ENCODE measurements around the gene HS3ST3A1. TPM values are rescaled to one million over a fixed set of nuclear protein-coding genes. Genes with fewer than 3 reads are reported as not detected.

The HS3ST3A1 gene
- total RNA-seq, 2 donors from 2014 or later = not detected

- H3K9me3 ChIP-seq = no peaks in the 10 kb centered on the region
- TF ChIP-seq CTCF (IDR thresholded peaks at IDR 0.05) = no peak
- H3K4me3 ChIP-seq = no peak overlapping the region
- no peaks in the 10 kb centered on the region for H3K27me3 ChIP-seq
- ATAC-seq (no peak), DNase-seq (no peak)
- WGBS, 2 donors = 75 to 77% methylated on average over 8 of the region's 8 CpGs
- intact Hi-C loops (cut with DNase I) = no loop called here
- H3K36me3 ChIP-seq (replicated peaks in 1 of 2; ENCODE audit: insufficient read depth in 1 of 2, low read depth in 2 of 2) = no peaks in the 10 kb centered on the region
- no peak overlapping the region for H3K27ac ChIP-seq
- H3K4me1 ChIP-seq = peaks cover 10% of the 10 kb centered on the region
Observed at GRCh38 chr17:13513039-13513405, 88.7 kb downstream of the HS3ST3A1 start.

DNA sequence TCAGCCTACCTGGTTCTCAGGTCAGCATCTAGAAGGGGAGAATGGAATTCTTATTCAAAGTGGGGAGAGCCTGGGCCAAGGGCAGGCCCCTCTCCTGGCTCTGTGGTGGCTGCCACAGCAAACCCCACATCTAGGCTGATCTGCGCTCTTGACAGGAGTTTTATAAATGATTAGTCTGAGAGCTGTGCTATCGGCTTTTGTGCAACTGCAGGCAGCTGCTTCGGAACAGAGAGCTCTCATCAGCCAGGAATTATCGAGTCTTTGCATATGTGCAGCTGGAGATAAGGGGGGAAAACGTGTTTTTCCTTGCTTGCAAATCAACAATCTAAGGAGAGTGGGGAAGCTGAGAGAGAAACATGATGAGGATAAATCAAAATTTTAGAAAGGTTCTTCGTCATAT, 91.7 kb downstream of the HS3ST3A1 start:
- Histone ChIP-seq H3K36me3 (replicated peaks in 1 of 2; ENCODE audit: insufficient read depth in 1 of 2, low read depth in 2 of 2) (no peaks in the 10 kb centered on the region), H3K27me3 (no peaks in the 10 kb centered on the region), H3K27ac (no peak overlapping the region), H3K9me3 (no peaks in the 10 kb centered on the region), H3K4me1 (peaks cover 10% of the 10 kb centered on the region), H3K4me3 (no peak overlapping the region)
- TF ChIP-seq CTCF (IDR thresholded peaks at IDR 0.05) = no peak
- no peak for TF ChIP-seq POLR2A (IDR thresholded peaks at IDR 0.05)
- no peak for ATAC-seq
- intact Hi-C loops (cut with DNase I) = no loop called here
- WGBS, 2 donors = 6 to 7% methylated on average over 6 of the region's 6 CpGs
- DNase-seq = peak in 1 of 4 donors; percentile 6

- Histone ChIP-seq H3K9me3 (no peaks in the 10 kb centered on the region), H3K27me3 (no peaks in the 10 kb centered on the region), H3K27ac (no peak overlapping the region), H3K4me1 (peaks cover 10% of the 10 kb centered on the region), H3K4me3 (no peak overlapping the region), H3K36me3 (replicated peaks in 1 of 2; ENCODE audit: insufficient read depth in 1 of 2, low read depth in 2 of 2) (no peaks in the 10 kb centered on the region)
- ATAC-seq (no peak), DNase-seq (no peak)
- intact Hi-C loops (cut with DNase I) = no loop called here
- WGBS, 2 donors = 49 to 61% methylated on average over 3 of the region's 3 CpGs
- TF ChIP-seq CTCF (IDR thresholded peaks at IDR 0.05) (no peak), POLR2A (IDR thresholded peaks at IDR 0.05) (no peak)
Observed at GRCh38 chr17:13509527-13509926, 92.2 kb downstream of the HS3ST3A1 start.

- TF ChIP-seq CTCF (IDR thresholded peaks at IDR 0.05) (no peak), POLR2A (IDR thresholded peaks at IDR 0.05) (no peak)
- Histone ChIP-seq H3K4me1 (peaks cover 10% of the 10 kb centered on the region), H3K27me3 (no peaks in the 10 kb centered on the region), H3K36me3 (replicated peaks in 1 of 2; ENCODE audit: insufficient read depth in 1 of 2, low read depth in 2 of 2) (no peaks in the 10 kb centered on the region), H3K4me3 (no peak overlapping the region), H3K9me3 (no peaks in the 10 kb centered on the region), H3K27ac (no peak overlapping the region)
- WGBS, 2 donors = 62 to 65% methylated on average over 2 of the region's 2 CpGs
- DNase-seq (no peak), ATAC-seq (no peak)
- intact Hi-C loops (cut with DNase I) = no loop called here
Observed at GRCh38 chr17:13508896-13509295, 92.8 kb downstream of the HS3ST3A1 start.

DNA sequence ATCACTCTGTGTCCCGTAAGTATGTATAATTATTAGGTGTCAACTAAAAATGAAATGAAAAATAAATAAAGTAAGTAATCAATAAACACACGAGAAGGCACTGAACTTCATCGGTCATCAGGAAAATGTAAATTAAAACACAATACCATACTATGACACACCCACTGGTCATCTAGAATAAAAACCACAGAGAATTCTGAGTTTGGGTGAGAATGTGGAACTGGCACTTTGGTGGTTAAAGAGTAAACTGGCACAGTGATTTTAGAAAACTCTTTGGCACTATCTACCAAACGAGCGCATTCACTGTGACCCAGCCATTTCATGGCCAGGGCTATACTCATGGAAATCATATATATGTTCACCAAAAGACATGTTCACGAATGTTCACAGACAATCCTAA, 98.2 kb downstream of the HS3ST3A1 start:
- Histone ChIP-seq H3K27ac (no peak overlapping the region), H3K4me3 (no peak overlapping the region), H3K9me3 (no peaks in the 10 kb centered on the region), H3K27me3 (no peaks in the 10 kb centered on the region), H3K4me1 (no peaks in the 10 kb centered on the region), H3K36me3 (replicated peaks in 1 of 2; ENCODE audit: insufficient read depth in 1 of 2, low read depth in 2 of 2) (no peaks in the 10 kb centered on the region)
- ATAC-seq (no peak), DNase-seq (no peak)
- TF ChIP-seq POLR2A (IDR thresholded peaks at IDR 0.05) (no peak), CTCF (IDR thresholded peaks at IDR 0.05) (no peak)
- WGBS, 2 donors = 73 to 74% methylated on average over 6 of the region's 6 CpGs
- intact Hi-C loops (cut with DNase I) = no loop called here

Data from body of pancreas (tissue), 4 donors.